KMS-11 (cell line): ENCODE results near the gene C10orf67.

Experiments
- H2AFZ ChIP-seq: fragments of 200-600 bp; sonication (generic); 2 replicates; pipeline ENCODE4 v1.6.1; 2016; ENCODE audit warnings: antibody characterized with exemption, mixed run types, low read depth
- H3K27ac ChIP-seq: fragments of 200-600 bp; sonication (generic); 2 replicates; pipeline ENCODE4 v1.6.1; 2016; ENCODE audit warnings: mild to moderate bottlenecking, mixed run types
- H3K27me3 ChIP-seq: fragments of 200-600 bp; sonication (generic); 2 replicates; pipeline ENCODE4 v1.6.1; 2017; ENCODE audit warnings: mild to moderate bottlenecking, low read depth, mixed run types, moderate library complexity; ENCODE audit not compliant: insufficient read depth
- H3K36me3 ChIP-seq: fragments of 200-600 bp; sonication (generic); 2 replicates; pipeline ENCODE4 v1.6.1; 2017; ENCODE audit warnings: mild to moderate bottlenecking, mixed run types; ENCODE audit not compliant: insufficient read depth
- H3K4me1 ChIP-seq: fragments of 200-600 bp; sonication (generic); 2 replicates; pipeline ENCODE4 v1.6.1; 2016; ENCODE audit warnings: mild to moderate bottlenecking, low read depth, mixed run types; ENCODE audit not compliant: poor library complexity, severe bottlenecking
- H3K4me2 ChIP-seq: fragments of 200-600 bp; sonication (generic); 2 replicates; pipeline ENCODE4 v1.7.0; 2016; ENCODE audit warnings: mild to moderate bottlenecking, mixed run types
- H3K4me3 ChIP-seq: fragments of 200-600 bp; sonication (generic); IDR thresholded peaks from 2 replicates; pipeline ENCODE4 v1.6.1; 2017; ENCODE audit warnings: low read depth, low read length, mixed read lengths; ENCODE audit not compliant: insufficient read depth
- H3K79me2 ChIP-seq: fragments of 200-600 bp; sonication (generic); 2 replicates; pipeline ENCODE4 v1.6.1; 2016; ENCODE audit warnings: low read depth, mixed run types; ENCODE audit not compliant: insufficient read depth
- H3K9ac ChIP-seq: fragments of 200-600 bp; sonication (generic); 2 replicates; pipeline ENCODE4 v1.6.1; 2016; ENCODE audit warnings: mild to moderate bottlenecking, mixed run types
- H4K20me1 ChIP-seq: fragments of 200-600 bp; sonication (generic); 2 replicates; pipeline ENCODE4 v1.6.1; 2016; ENCODE audit warnings: mild to moderate bottlenecking, mixed run types; ENCODE audit not compliant: insufficient read depth
- CTCF ChIP-seq: fragments of 200-600 bp; sonication (generic); conservative IDR thresholded peaks from 2 replicates; pipeline ENCODE4 v1.6.1; 2017; ENCODE audit warnings: low read depth, mild to moderate bottlenecking, antibody characterized with exemption, low read length, moderate library complexity, mixed read lengths

Gene C10orf67

GRCh38 chr10:23364378-23364777 lies 19.8 kb upstream of the C10orf67 start:
- Histone ChIP-seq H3K4me3 (no peak overlapping the region), H3K27ac (no peak overlapping the region), H3K36me3 (no peaks in the 10 kb centered on the region), H3K79me2 (no peaks in the 10 kb centered on the region), H3K9ac (no peak overlapping the region), H3K4me2 (no peak overlapping the region), H3K27me3 (no peaks in the 10 kb centered on the region), H2AFZ (no peak overlapping the region), H4K20me1 (no peaks in the 10 kb centered on the region), H3K4me1 (peaks cover 29% of the 10 kb centered on the region)
- no peak for TF ChIP-seq CTCF

GRCh38 chr10:23363793-23364135 lies 19.2 kb upstream of the C10orf67 start:
- Histone ChIP-seq H3K79me2 (no peaks in the 10 kb centered on the region), H3K36me3 (no peaks in the 10 kb centered on the region), H3K27ac (no peak overlapping the region), H3K4me1 (peaks cover 23% of the 10 kb centered on the region), H3K9ac (no peak overlapping the region), H2AFZ (no peak overlapping the region), H4K20me1 (no peaks in the 10 kb centered on the region), H3K4me3 (no peak overlapping the region), H3K4me2 (no peak overlapping the region), H3K27me3 (no peaks in the 10 kb centered on the region)
- TF ChIP-seq CTCF, result no peak

GRCh38 chr10:23362879-23363792 lies 18.5 kb upstream of the C10orf67 start:
- Histone ChIP-seq H3K9ac (no peak overlapping the region), H4K20me1 (no peaks in the 10 kb centered on the region), H3K36me3 (no peaks in the 10 kb centered on the region), H3K4me2 (no peak overlapping the region), H3K4me3 (no peak overlapping the region), H3K4me1 (peaks cover 16% of the 10 kb centered on the region), H3K27ac (no peak overlapping the region), H2AFZ (no peak overlapping the region), H3K27me3 (no peaks in the 10 kb centered on the region), H3K79me2 (no peaks in the 10 kb centered on the region)
- TF ChIP-seq CTCF, result no peak

GRCh38 chr10:23362069-23362830 lies 17.7 kb upstream of the C10orf67 start:
- no peaks in the 10 kb centered on the region for H4K20me1 ChIP-seq
- peaks cover 7% of the 10 kb centered on the region for H3K4me1 ChIP-seq
- H3K79me2 ChIP-seq, result no peaks in the 10 kb centered on the region
- H3K27ac ChIP-seq, result no peak overlapping the region
- no peaks in the 10 kb centered on the region for H3K36me3 ChIP-seq
- H3K27me3 ChIP-seq, result no peaks in the 10 kb centered on the region
- no peak for TF ChIP-seq CTCF
- no peak overlapping the region for H2AFZ ChIP-seq
- no peak overlapping the region for H3K9ac ChIP-seq
- H3K4me3 ChIP-seq, result no peak overlapping the region
- H3K4me2 ChIP-seq, result no peak overlapping the region
